ENCODE results near the gene C9orf85.
"Not testable (repeated sequence)": the region's sequence is repeated elsewhere in the genome, so short reads cannot be mapped to it uniquely, and the experiment has no call there.

C9orf85 gene

DNA sequence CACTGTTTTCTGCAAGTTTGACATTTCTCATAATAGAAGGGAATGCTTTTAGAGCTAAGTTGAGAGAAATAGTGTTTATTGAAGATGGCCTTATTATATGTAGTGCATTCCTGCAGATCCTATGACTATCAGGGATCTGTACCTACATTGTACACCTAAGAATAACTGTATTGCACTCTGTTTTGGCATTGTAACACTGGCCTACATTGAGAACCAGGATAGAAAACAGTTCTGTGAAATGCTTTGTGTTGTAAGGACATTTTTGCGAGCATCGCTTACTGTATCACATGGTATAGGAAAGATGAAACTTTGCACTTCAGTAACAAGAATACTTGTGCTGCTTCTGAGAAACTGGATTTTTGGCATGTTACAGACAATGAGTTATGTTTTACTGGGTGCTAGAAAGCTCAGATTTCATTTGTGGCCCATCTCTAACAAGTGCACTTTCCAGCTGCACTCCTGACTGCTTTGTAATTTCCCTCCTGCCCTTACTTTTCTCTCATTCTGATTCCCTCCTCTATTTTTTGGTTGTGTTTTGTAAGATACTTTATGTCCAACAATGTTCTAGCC lies 30.6 kb downstream of the C9orf85 start:
- DNase-seq (ENCODE audit: low read depth in 2 of 2), result no peak

DNA sequence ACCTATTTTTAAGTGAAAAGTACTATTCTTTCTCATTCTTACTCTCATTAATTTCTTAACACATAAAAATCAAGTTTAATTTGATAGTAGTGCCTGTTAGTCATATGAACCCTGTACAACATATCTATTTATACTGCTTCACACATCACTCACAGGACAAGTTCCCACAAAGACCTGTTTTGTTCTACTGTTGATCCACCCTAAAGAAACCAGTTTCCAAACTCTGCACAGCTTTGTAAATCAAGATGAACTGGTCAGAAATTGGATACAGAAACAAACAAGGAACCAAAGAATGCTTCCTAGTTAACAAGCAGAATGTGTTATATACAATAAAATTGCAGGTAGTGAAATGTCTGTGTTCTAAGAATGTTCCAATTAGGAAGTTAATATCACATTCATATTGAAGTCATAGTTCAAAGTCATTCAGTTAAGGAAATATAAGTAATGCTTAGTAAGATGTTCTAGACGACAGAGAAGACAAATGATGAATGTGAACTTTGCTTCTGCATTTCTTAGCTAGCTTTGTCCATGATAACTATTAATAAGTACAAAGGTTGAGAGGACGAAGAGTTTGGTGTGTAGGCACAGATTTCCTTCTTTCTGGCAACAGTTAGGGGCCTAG lies 33.4 kb downstream of the C9orf85 start:
- no peak for DNase-seq (ENCODE audit: low read depth in 2 of 2)

DNA sequence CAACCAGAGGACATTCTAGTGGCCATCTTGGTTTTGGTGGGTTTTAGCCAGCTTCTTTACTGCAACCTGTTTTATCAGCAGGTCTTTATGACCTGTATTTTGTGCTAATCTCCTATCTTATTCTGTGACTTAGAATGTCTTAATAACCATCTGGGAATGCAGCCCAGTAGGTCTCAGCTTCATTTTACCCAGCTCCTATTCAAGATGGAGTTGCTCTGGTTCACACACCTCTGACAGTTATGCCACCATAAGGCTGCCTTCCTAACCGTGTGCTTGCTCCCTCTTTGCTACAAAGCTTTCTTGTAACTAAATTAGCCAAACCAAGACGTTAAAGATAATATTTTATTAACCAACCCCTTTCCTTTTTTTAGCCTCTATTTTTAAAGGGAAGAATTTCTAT lies 43.2 kb downstream of the C9orf85 start:
- not testable (repeated sequence) for DNase-seq (ENCODE audit: low read depth in 2 of 2)

DNA sequence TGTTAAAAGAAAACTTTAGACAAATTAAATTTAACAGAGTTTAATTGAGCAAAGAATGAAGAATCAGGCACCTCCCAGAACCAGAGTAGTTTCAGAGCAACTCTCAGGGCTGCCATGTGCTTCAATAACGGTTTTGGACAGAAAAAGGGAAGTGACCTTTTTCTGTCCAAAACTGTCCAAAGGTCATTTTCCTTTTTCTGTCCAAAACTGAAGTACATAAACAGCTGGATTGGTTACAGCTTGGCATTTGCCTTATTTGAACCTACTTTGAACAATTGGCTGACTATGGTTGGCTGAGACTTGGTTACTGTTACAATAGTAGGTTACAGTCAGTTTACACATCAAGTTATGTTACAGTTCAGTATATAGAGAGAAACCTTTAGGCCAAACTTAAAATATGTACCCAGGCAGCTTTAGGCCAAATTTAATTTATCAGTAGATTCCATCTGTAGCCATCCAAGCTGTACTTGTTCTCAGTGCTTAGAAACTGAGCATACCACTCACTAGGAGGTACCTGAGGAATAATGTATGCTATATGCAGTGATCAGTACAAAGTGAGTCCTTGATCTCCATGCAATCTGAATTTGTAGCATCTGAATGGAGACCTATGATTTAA lies 44.0 kb downstream of the C9orf85 start:
- DNase-seq (ENCODE audit: low read depth in 2 of 2), result no peak

DNA sequence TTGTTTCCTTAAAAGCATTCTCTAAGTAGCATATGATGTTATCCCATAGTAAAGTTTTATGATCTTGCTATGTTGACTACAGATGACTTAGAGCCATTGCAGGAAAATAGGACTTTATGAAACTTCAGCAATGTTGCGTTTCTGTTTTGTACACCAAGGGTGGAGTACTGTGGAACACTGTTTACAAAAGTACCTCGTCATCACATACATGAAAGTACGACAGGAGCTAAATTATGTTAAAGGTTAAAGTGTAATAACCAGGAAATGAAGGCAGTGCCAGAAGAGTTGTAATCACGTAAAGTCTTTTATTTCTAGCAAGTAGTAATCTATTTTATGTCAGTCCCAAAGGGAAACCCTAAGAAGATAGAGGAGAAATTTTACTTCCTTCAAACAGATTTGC lies 50.9 kb downstream of the C9orf85 start:
- DNase-seq (ENCODE audit: low read depth in 2 of 2), result no peak

DNA sequence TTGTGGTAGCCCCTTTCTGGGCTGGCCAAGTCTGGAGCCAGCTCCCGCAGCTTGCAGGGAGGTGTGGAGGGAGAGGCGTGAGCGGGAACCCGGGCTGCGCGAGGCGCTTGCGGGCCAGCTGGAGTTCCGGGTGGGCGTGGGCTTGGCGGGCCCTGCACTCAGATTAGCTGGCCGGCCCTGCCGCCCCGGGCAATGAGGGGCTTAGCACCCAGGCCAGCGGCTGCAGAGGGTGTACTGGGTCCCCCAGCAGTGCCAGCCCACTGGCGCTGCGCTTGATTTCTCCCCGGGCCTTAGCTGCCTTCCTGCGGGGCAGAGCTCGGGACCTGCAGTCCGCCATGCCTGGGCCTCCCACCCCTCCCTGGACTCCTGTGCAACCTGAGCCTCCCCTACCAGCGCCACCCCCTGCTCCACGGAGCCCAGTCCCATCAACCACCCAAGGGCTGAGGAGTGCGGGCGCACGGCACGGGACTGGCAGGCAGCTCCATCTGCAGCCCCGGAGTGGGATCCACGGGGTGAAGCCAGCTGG lies 52.1 kb downstream of the C9orf85 start:
- not testable (repeated sequence) for DNase-seq (ENCODE audit: low read depth in 2 of 2)

DNA sequence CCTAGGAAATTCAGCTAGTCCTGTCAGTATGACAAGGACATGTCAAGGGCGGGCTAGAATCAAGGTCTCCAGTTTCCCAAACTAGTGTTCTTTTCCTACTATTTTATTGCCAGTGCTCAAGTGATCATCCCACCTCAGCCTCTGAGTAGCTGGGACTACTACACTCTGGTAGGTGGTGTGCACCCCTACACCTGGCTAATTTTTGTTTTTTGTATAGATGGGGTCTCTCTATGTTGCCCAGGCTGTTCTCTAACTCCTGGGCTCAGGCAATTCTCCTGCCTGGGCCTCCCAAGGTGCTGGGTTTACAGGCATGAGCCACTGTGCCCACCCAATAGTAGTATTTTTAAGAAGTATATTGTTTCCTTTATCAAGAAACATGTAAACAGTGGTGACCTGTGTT lies 54.0 kb downstream of the C9orf85 start:
- DNase-seq (ENCODE audit: low read depth in 2 of 2), result no peak

DNA sequence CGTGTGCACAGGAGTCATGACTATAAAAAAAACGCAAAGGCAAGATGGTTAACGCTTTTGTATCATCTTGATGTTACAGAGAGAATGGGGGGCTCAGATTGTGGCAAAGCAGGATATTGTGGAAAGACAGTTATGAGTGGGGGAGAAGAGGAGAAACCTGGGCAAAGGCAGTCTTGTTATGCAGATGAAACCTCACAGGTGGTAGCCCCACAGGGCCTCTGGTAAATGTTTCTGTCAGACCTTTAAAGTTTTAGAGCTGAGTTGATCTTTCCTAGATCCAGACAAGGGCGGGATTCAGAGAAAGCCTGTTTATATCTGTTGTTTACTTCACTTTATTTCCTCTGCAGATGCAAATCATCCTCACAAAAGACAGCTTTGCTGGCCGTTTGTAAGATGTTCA lies 55.2 kb downstream of the C9orf85 start:
- DNase-seq (ENCODE audit: low read depth in 2 of 2), result no peak

DNA sequence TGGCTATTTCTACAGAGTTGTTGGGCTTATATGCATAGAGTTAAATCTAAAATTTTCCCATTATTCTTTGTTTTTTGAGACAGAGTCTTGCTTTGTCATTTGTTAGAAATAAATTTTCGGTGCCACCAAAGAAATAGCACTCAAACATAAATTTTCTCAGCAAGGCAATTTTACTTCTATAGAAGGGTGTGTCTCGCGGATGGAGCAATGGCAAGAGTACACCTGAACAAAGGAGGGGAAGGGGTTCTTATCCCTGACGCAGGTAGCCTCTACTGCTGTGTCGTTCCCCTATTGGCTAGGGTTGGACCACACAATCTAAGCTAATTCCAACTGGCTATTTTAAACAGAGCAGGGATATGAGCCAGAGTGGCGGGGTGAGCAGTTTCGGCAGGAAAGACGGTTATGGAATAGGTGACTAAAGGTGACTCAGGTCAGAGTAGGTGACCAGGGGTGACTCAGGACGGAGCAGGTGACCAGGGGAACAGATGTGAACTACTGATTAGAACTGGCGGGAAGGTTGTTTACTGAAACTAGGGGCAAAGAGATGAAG lies 57.2 kb downstream of the C9orf85 start:
- no peak for DNase-seq (ENCODE audit: low read depth in 2 of 2)

DNA sequence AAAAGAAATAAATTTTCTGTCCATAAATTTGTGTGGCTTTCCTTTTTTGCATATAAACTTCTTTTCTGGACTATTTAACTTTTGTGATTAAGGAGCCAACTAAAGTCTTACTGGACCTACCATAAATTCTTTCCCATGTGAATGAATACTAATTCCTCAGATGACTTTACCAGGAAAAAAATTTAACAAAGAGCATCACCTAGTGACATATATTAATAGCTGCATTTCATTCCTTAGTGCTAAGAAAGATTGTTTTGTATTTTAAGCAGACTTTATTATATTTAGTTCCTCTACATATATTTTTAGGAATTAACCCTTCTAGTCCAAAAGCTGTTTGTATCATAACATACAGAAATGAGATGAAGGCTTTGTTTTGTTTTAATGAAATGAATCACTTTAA lies 64.4 kb downstream of the C9orf85 start:
- DNase-seq (ENCODE audit: low read depth in 2 of 2), result no peak

DNA sequence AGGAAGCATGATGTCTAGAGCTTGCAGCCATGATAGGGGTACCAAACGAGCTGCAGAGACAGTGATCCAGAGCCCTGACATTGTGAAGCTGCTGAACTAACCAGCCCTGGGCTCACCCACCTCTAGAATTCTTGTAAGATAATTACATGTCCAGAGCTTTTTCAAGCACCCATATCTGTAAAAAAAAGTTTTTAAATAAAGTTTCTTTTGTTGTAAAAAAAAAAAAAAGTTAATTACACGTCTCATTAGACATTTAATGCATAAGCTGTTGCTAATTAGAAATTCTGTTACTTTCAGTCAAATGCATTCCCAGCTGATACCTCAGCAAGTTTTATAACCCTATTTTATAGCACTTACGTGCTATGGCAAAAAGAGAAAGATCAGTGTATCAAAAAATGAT lies 65.6 kb downstream of the C9orf85 start:
- DNase-seq (ENCODE audit: low read depth in 2 of 2), result no peak

DNA sequence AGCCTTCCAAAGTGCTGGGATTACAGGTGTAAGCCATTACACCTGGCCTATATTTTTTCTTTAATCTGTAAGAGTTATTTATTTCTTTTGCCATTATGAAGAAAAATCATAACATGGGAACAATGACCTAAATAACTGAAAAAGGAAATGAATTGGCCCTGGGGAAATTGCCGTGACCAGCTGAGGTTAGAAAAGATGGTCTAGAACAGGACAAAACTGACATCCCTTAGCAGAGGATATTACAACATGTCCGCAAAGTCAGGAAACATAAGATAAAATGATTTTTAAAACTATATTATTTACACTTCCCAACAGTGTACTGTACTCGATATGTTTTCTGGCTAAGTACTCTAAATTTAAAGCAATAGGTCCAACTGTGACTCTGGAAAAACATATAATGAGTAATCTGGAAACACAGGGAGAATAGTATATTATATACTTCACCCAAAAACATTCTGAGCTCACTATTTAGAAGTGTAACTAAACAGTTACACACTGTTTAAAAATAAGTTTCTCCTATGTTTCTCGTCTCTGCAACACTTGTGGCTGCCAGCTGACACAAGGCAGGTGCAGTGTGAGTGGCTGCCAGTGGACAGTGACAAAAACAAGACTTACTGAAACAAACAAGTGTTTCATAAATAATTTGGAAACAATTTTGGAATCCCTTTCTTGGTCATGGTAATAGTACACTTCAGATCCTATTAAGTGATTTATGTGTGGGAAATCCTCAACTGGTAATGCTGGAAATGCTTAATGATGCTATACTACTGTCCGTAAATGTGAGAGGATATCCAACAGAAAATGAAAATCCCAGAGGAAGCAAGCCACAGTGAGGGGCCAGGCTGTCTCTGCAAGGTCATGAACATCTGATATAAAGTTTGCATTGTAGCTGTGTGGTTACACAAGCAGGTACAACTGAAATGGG lies 69.1 kb downstream of the C9orf85 start:
- DNase-seq (ENCODE audit: low read depth in 2 of 2), result no peak

DNA sequence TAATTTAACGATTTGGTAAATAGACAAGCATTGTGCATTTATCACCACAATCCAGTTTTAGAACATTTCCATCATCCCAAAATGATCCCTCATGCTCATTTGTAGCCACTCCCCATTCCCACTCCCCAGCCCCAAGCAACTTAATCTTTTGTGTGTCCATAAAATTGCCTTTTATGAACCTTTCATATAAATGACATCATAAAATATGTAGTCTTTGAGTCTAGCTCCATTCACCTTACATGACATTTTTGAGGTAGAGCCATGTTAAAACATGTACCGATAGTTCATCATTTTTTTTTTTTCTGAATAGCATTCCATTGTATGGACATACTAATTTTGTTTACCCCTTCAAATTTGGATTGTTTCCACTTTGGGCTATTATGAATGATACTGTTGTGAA lies 70.5 kb downstream of the C9orf85 start:
- no peak for DNase-seq (ENCODE audit: low read depth in 2 of 2)

DNA sequence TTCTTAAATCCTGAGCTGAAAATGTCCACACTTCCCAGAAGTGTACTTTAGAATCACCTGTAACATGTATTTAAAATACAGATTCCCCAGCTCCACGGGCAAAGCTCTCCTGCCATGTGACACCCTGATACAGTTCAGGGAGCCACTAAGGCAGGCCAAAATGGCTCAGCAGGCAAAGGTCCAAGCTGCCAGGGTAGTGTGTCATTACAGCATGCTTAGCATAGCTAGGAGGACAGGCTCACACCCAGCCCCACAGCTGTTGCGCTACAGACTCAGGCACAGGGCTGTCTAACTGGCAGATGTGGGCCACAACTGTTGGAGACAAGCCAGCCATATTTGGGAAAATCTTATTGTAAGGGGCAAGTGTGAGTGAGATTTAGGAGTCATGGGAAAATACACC lies 73.0 kb downstream of the C9orf85 start:
- DNase-seq (ENCODE audit: low read depth in 2 of 2), result no peak

DNA sequence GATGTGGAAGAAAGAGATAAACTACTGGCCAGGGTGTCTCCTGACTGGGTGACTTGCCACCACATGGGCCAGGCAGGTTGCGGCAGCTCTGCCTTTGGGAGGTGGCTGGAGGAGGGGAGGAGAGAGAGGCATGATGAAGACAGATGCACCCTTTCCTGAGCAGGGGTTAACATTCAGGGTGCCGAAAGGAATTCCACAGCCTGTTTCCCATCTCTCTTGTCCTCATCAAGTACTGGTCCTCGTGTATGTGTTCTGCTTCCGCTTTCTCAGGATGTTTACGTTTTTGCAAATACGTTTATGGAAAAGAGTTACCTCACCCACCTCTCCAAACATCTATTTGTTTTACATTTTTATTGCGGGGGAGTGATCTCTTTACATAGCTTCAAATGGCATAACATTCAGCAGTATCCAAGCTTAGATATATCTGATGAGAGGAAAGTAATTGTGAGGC lies 73.4 kb downstream of the C9orf85 start:
- no peak for DNase-seq (ENCODE audit: low read depth in 2 of 2)

DNA sequence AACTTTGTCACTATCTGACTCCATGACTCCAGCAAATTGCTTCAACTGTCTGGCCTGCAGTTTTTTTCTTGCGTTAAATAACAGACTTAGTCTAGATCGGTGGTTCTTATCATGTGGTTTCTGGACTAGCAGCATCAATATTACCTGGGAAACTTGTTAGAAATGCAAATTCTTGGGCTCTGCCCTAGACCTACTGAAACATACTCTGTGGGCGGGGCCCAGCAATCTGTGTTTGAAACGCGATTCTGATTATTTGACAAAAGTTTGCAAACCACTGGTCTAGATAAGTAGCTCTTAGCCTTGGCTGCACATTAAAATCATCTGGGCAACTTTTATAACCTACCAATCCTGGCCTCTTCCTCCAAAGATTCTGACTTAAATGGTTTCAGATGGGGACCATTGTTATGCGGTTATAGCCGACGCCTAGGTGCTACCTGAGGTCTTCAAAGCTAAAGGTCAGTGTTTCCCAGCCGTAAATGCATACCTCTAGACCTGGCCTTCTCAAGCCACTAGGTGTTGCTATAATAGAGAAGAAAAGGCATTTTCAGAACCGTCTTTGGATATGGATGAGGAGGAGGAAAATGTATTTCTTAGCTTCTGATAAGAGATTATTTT lies 74.0 kb downstream of the C9orf85 start:
- DNase-seq (ENCODE audit: low read depth in 2 of 2), result no peak

DNA sequence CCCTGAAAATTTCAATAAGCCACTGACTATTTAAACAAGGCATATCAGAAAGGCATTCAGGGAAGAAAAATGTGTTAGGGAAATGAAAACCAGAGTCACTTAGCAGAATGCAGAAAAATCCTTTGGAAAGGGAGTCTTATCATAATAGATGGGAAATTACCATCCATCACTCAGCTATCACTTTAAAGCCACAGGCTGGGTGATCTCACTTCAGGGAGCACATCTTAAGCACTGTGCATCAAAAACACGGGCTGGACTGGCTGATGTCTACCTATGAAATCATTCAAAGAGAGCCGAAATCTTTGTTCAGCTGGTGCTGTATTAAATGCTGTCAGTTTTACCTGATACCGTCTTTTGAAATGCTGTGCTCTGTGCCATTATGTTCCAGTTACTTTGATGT lies 75.5 kb downstream of the C9orf85 start:
- no peak for DNase-seq (ENCODE audit: low read depth in 2 of 2)

DNA sequence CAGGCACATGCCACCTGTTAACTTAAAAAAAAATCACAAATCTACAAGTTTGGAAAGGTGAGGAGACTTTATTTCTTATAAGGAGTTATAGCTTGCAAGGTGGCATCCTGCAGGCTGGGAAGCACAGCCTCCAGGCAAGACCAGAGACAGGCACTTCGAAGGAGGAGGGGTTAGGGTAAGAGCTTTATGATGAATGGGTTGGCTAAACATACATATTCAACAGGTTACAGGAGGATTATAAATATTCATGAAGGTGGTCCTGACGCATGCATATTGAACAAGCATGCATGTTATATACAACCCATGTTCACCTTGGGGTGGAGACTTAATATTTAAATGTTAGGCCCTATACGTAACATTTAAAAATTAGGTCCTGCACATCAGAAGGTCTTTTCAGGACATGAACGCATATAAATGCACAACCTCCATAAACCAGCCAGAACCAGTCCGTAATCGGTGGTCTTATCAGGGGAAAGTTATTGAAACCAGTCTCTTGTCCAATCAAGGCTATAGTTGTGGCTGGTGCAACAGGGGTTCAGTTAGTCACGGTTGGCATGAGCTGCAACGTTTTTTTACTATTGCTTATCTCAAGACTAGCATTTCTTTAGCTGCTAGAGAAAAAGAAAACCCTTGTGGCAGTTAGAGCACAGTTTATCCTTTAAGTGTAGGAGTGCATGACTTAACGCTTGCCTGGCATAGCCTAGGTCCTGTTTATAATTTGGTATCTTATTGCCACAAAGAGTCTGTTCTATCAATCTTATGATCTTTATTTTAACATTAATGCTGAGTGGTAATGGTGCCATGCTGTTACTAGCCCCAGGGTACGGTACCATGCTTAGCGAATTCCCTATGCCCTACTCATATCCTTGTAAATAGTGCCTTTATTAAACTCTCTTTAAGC lies 76.3 kb downstream of the C9orf85 start:
- DNase-seq (ENCODE audit: low read depth in 2 of 2), result no peak

DNA sequence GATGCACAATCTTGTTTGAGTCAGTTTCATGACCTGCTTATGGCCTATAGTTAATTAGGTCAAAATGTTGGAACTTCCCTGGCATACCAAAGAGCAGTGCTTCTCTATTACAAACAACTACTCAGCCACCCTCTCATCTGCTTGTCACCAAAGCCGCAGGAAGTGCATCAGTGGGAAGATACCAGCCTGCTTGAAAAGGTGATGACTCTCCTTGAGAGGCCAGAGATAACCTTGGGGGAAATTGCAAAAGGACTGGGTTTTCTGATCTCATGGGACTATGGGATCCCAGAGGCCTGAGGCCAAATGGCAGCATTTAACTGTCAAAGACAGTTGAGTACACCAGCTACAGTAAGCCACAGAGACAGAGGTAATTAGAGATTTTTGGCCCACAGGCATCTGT lies 79.0 kb downstream of the C9orf85 start:
- DNase-seq (ENCODE audit: low read depth in 2 of 2), result no peak

DNA sequence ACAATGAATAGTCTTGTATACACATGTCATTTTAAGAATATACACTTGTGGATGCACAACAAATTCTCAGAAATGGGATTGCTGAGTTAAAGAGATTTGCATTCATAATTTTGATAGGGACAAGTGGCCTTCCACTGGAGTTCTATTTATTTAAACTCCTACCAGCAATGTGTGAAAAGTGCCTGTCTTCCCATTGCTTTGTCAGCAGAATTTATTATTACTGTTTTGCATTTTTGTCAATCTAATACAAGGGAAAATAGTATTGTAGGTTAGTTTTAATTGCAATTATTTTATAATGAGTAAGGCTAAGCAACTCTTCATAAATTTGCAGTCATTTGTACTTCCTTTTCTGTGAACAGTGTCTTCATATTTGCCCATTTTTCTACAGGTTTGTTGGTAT lies 94.0 kb downstream of the C9orf85 start:
- no peak for DNase-seq (ENCODE audit: low read depth in 2 of 2)

All from stimulated activated CD8-positive, alpha-beta memory T cell treated with anti-CD3 and anti-CD28 coated beads, Interleukin-7, amount 100 ng/mL, for 1 hour (primary cell).